ENCODE data around the gene RAPGEF6. TPM values are rescaled to one million over a fixed set of nuclear protein-coding genes. Genes with fewer than 3 reads are reported as not detected.

RAPGEF6 gene
- total RNA-seq, 4 donors from 2014 or later, result 14.0 to 23.7 (median 17.9) TPM

GRCh38 chr5:131413605-131414559 lies 221.1 kb downstream of the RAPGEF6 start:
- TF ChIP-seq, protein P1, sequence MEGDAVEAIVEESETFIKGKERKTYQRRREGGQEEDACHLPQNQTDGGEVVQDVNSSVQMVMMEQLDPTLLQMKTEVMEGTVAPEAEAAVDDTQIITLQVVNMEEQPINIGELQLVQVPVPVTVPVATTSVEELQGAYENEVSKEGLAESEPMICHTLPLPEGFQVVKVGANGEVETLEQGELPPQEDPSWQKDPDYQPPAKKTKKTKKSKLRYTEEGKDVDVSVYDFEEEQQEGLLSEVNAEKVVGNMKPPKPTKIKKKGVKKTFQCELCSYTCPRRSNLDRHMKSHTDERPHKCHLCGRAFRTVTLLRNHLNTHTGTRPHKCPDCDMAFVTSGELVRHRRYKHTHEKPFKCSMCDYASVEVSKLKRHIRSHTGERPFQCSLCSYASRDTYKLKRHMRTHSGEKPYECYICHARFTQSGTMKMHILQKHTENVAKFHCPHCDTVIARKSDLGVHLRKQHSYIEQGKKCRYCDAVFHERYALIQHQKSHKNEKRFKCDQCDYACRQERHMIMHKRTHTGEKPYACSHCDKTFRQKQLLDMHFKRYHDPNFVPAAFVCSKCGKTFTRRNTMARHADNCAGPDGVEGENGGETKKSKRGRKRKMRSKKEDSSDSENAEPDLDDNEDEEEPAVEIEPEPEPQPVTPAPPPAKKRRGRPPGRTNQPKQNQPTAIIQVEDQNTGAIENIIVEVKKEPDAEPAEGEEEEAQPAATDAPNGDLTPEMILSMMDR (IDR thresholded peaks at IDR 0.05), result no peak
- TF ChIP-seq POLR2AphosphoS5 (IDR thresholded peaks at IDR 0.05) (no peak), EP300 (IDR thresholded peaks at IDR 0.05) (no peak), POLR2A (IDR thresholded peaks at IDR 0.05) (no peak)

GRCh38 chr5:131406975-131407638 lies 227.9 kb downstream of the RAPGEF6 start:
- peaks cover 0 to 66% of the 10 kb centered on the region in 2 donors for H3K36me3 ChIP-seq
- ATAC-seq, result no peak
- H3K4me3 ChIP-seq, result no peak overlapping the region
- no peaks in the 10 kb centered on the region for H3K4me1 ChIP-seq
- TF ChIP-seq, protein P1 (IDR thresholded peaks at IDR 0.05), result no peak
- no peak for TF ChIP-seq POLR2AphosphoS5 (IDR thresholded peaks at IDR 0.05)
- no peak for TF ChIP-seq EP300 (IDR thresholded peaks at IDR 0.05)
- TF ChIP-seq POLR2A (IDR thresholded peaks at IDR 0.05), result no peak
- H3K27me3 ChIP-seq, result no peaks in the 10 kb centered on the region
- no peak overlapping the region for H3K27ac ChIP-seq
- WGBS, 2 donors (ENCODE audit: low coverage in 1 of 2), result 94 to 96% methylated on average over 4 to 5 of the region's 6 CpGs
- H3K9me3 ChIP-seq, result peaks cover 0 to 9% (median 0%) of the 10 kb centered on the region in 3 donors

More at GRCh38 chr5:131413605-131414559, 221.1 kb downstream of the RAPGEF6 start:
- no peaks in the 10 kb centered on the region for H3K9me3 ChIP-seq
- WGBS, 2 donors (ENCODE audit: low coverage in 1 of 2), result 92 to 95% methylated on average over 2 to 4 of the region's 4 CpGs
- H3K27ac ChIP-seq, result no peak overlapping the region
- H3K27me3 ChIP-seq, result no peaks in the 10 kb centered on the region
- H3K4me3 ChIP-seq, result no peak overlapping the region
- H3K36me3 ChIP-seq, result peaks cover 0 to 7% of the 10 kb centered on the region in 2 donors
- H3K4me1 ChIP-seq, result peaks cover 0 to 6% (median 0%) of the 10 kb centered on the region in 3 donors
- no peak for ATAC-seq

DNA sequence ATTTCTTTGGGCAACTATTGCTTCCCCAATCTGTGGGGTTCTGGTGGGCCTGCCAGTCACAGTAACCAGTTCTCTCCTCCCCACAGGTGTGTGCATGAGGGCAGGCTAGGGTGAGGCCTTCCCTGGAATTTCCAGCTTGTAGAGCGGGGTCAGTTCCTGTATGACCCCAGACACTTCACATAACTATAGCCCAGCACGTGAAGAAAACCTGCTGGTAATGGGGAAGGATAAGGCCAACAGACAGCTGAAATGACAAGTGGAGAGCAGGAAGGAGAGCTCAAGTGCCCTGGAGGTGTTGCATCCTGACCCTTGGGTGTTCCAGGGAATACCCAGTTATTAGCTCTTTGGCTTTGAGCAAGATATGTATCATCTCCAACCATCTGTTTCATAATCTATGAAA lies 229.0 kb downstream of the RAPGEF6 start:
- Histone ChIP-seq H3K36me3 (peaks cover 0 to 71% of the 10 kb centered on the region in 2 donors), H3K27me3 (no peaks in the 10 kb centered on the region), H3K27ac (no peak overlapping the region), H3K4me1 (no peaks in the 10 kb centered on the region), H3K9me3 (peaks cover 0 to 18% (median 0%) of the 10 kb centered on the region in 3 donors), H3K4me3 (no peak overlapping the region)
- WGBS, 2 donors (ENCODE audit: low coverage in 1 of 2), result 0% methylated on average over 1 of the region's 2 CpGs; no CpG with 5 or more reads in 1 of the 2 donors
- no peak for ATAC-seq
- TF ChIP-seq, protein P1 (IDR thresholded peaks at IDR 0.05), result no peak
- TF ChIP-seq POLR2A (IDR thresholded peaks at IDR 0.05) (no peak), POLR2AphosphoS5 (IDR thresholded peaks at IDR 0.05) (no peak), EP300 (IDR thresholded peaks at IDR 0.05) (no peak)

GRCh38 chr5:131405674-131406073 lies 229.4 kb downstream of the RAPGEF6 start:
- WGBS, 2 donors (ENCODE audit: low coverage in 1 of 2), result 76 to 80% methylated on average over 2 of the region's 2 CpGs

More at GRCh38 chr5:131405674-131406073, 229.4 kb downstream of the RAPGEF6 start:
- H3K4me1 ChIP-seq, result no peaks in the 10 kb centered on the region
- peaks cover 0 to 18% (median 0%) of the 10 kb centered on the region in 3 donors for H3K9me3 ChIP-seq
- TF ChIP-seq EP300 (IDR thresholded peaks at IDR 0.05) (no peak), POLR2A (IDR thresholded peaks at IDR 0.05) (no peak), POLR2AphosphoS5 (IDR thresholded peaks at IDR 0.05) (no peak)
- TF ChIP-seq, protein P1 (IDR thresholded peaks at IDR 0.05), result no peak
- H3K36me3 ChIP-seq, result peaks cover 0 to 72% of the 10 kb centered on the region in 2 donors
- no peaks in the 10 kb centered on the region for H3K27me3 ChIP-seq
- H3K4me3 ChIP-seq, result no peak overlapping the region
- H3K27ac ChIP-seq, result no peak overlapping the region
- ATAC-seq, result no peak
